Bronchial epithelial cell (primary cell): ENCODE measurements around the gene PATL1. TPM values are rescaled to one million over a fixed set of nuclear protein-coding genes. Genes with fewer than 3 reads are reported as not detected.

Source experiments
- DNase-seq: peaks from one replicate; pipeline ENCODE4 v3.0.0-alpha.2; 2010; ENCODE audit warnings: low read depth
- FAIRE-seq: peaks from 2 replicates; lab custom pipeline; 2011; peaks lifted over from hg19 to GRCh38; lab: Jason Lieb, UNC
- H3K27me3 ChIP-seq: 2 replicates; pipeline ENCODE4 v1.5.1; 2011; ENCODE audit warnings: low read length; ENCODE audit not compliant: control insufficient read depth, insufficient read depth
- H3K36me3 ChIP-seq: 2 replicates; pipeline ENCODE4 v1.5.1; 2011; ENCODE audit warnings: low read length; ENCODE audit not compliant: control insufficient read depth, insufficient read depth
- H3K4me3 ChIP-seq: 2 replicates; pipeline ENCODE4 v1.5.1; 2011; ENCODE audit warnings: mild to moderate bottlenecking, low read depth, low read length, control low read depth
- total RNA-seq: library from RNA; depleted of rRNA; stranded (reverse); fragments of >200 nt; gene quantifications from 2 replicates; pipeline ENCODE4 v1.2.1, GENCODE V29; 2014
- TF ChIP-seq, protein P1 (sequence below): IDR thresholded peaks from 2 replicates; pipeline ENCODE4 v1.5.1; 2011; ENCODE audit warnings: mild to moderate bottlenecking, moderate library complexity, low read length, control low read depth, inconsistent platforms; ENCODE audit not compliant: insufficient read depth, severe bottlenecking

PATL1 gene
- total RNA-seq, 1 donor from 2014 or later = 3.7 TPM

- TF ChIP-seq, protein P1, sequence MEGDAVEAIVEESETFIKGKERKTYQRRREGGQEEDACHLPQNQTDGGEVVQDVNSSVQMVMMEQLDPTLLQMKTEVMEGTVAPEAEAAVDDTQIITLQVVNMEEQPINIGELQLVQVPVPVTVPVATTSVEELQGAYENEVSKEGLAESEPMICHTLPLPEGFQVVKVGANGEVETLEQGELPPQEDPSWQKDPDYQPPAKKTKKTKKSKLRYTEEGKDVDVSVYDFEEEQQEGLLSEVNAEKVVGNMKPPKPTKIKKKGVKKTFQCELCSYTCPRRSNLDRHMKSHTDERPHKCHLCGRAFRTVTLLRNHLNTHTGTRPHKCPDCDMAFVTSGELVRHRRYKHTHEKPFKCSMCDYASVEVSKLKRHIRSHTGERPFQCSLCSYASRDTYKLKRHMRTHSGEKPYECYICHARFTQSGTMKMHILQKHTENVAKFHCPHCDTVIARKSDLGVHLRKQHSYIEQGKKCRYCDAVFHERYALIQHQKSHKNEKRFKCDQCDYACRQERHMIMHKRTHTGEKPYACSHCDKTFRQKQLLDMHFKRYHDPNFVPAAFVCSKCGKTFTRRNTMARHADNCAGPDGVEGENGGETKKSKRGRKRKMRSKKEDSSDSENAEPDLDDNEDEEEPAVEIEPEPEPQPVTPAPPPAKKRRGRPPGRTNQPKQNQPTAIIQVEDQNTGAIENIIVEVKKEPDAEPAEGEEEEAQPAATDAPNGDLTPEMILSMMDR = no peak
- FAIRE-seq (no peak), DNase-seq (no peak)
- Histone ChIP-seq H3K27me3 (no peaks in the 10 kb centered on the region), H3K4me3 (no peak overlapping the region), H3K36me3 (peaks cover 20% of the 10 kb centered on the region)
These were observed 61.0 kb downstream of the PATL1 start for GRCh38 chr11:59607703-59608454.

DNA sequence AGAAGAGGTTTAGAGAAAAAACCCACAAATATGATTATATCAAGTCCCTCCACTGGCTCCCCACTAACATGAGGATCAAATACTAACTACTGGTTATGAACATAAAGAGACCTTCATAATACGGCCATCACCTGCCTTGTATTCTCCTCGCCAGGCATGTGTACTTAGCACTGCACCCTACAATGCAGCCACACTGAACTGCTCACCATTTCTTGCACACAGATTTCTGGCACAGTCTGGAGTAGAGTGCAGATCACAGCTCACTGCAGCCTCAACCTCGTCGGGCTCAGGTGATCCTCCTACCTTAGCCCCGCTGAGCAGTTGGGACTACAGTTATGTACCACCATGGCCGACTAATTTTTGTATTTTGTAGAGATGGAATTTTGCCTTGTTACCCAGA lies 66.4 kb downstream of the PATL1 start:
- FAIRE-seq (no peak), DNase-seq (no peak)
- Histone ChIP-seq H3K4me3 (no peak overlapping the region), H3K27me3 (no peaks in the 10 kb centered on the region), H3K36me3 (peaks cover 18% of the 10 kb centered on the region)
- TF ChIP-seq, protein P1 = no peak

- H3K4me3 ChIP-seq = no peak overlapping the region
- FAIRE-seq (no peak), DNase-seq (no peak)
- peaks cover 18% of the 10 kb centered on the region for H3K36me3 ChIP-seq
- H3K27me3 ChIP-seq = no peaks in the 10 kb centered on the region
- TF ChIP-seq, protein P1 = no peak
These were observed 67.0 kb downstream of the PATL1 start for GRCh38 chr11:59601788-59602187.

DNA sequence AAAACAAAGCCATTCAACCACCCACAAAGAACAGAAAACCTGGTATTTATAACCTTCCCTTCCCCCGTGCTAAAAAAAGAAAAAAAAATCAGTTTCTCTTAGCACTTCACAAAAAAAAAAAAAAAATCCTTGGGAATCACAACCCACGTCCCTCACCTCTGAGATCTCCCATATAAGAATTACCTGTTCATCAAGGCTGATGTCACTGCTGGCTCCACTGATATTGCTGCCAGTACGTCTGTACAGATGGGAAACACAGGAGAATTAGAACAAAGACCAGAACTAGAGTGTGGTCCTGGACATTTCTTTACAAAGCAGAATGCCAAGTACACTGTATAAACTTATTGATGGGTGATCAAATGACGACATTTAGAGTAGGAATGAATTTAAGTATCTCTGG lies 68.2 kb downstream of the PATL1 start:
- FAIRE-seq (no peak), DNase-seq (no peak)
- H3K4me3 ChIP-seq = no peak overlapping the region
- TF ChIP-seq, protein P1 = no peak
- peaks cover 22% of the 10 kb centered on the region for H3K36me3 ChIP-seq
- no peaks in the 10 kb centered on the region for H3K27me3 ChIP-seq

DNA sequence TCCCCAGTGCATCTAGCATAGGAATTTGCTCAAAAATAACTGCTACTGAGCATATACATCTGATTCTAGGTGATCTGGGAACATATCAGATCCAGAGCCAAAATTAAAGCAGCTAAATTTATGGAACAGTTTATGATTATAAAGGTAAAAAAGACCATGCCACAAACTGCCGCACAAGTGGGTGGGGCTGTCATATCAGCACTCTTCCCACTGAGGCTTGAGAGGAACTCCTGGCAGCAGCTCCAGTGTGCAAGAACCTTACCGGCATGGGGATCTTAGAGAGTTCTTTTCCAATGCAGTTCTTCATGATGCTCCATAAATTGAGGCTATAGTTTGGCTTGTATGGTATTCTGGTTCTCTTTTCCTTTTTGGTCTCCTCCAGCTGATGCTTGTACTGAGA lies 68.6 kb downstream of the PATL1 start:
- DNase-seq = no peak
- TF ChIP-seq, protein P1 = no peak

GRCh38 chr11:59598961-59599360 lies 69.9 kb downstream of the PATL1 start:
- no peak overlapping the region for H3K4me3 ChIP-seq
- DNase-seq = no peak
- no peaks in the 10 kb centered on the region for H3K27me3 ChIP-seq
- TF ChIP-seq, protein P1 = no peak
- no peak for FAIRE-seq
- H3K36me3 ChIP-seq = peaks cover 25% of the 10 kb centered on the region

More for the DNA sequence above, 68.6 kb downstream of the PATL1 start:
- Histone ChIP-seq H3K4me3 (no peak overlapping the region), H3K36me3 (peaks cover 22% of the 10 kb centered on the region), H3K27me3 (no peaks in the 10 kb centered on the region)
- no peak for FAIRE-seq
